ENCODE measurements around the gene ATL1.

ATL1 gene

DNA sequence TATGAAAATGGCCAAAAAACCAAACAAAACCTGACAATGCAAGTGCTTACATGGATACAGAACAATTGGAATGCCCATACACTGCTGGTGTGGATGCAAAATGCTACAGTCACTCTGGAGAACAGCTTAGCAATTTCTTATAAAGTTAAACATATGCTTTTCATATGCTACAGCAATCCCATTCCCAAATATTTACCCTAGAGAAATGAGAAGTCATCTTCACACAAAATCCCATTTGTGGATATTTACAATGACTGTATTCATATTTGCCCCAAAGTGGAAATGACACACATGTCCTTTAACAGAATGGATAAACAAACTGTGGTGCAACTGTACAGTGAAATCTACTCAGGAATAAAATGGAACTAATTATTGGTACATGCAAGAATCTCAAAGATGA is 87.8 kb downstream of the ATL1 start:
- ChIA-PET POLR2A (interaction anchor here (1.3 kb wide), 1 partner anchor 21 kb away, joined by 3 read pairs; no protein-coding TSS in a partner anchor), CTCF (no interaction called here)
- no peak for TF ChIP-seq TARDBP (IDR thresholded peaks at IDR 0.05)
- TF ChIP-seq L3MBTL2 (conservative IDR thresholded peaks at IDR 0.05), result no peak
- no peak for TF ChIP-seq SUZ12 (IDR thresholded peaks at IDR 0.05)
- no peak for TF ChIP-seq ARNT (IDR thresholded peaks at IDR 0.05)
- no peak for TF ChIP-seq FOXA1 (IDR thresholded peaks at IDR 0.05)
- no peak for TF ChIP-seq SP1 (IDR thresholded peaks at IDR 0.05)
- TF ChIP-seq NFRKB (IDR thresholded peaks at IDR 0.05), result no peak
- TF ChIP-seq CTBP1 (IDR thresholded peaks at IDR 0.05; ENCODE audit: borderline replicate concordance), result no peak
- TF ChIP-seq BHLHE40 (IDR thresholded peaks at IDR 0.05; ENCODE audit: borderline replicate concordance), result no peak
- TF ChIP-seq FOXM1 (IDR thresholded peaks at IDR 0.05; ENCODE audit: borderline replicate concordance), result no peak
- TF ChIP-seq, protein P1, sequence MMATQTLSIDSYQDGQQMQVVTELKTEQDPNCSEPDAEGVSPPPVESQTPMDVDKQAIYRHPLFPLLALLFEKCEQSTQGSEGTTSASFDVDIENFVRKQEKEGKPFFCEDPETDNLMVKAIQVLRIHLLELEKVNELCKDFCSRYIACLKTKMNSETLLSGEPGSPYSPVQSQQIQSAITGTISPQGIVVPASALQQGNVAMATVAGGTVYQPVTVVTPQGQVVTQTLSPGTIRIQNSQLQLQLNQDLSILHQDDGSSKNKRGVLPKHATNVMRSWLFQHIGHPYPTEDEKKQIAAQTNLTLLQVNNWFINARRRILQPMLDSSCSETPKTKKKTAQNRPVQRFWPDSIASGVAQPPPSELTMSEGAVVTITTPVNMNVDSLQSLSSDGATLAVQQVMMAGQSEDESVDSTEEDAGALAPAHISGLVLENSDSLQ (IDR thresholded peaks at IDR 0.05), result no peak
- no peak for TF ChIP-seq HDGF (IDR thresholded peaks at IDR 0.05; ENCODE audit: borderline replicate concordance)
- no peak for DNase-seq (ENCODE audit: extremely low spot score)

DNA sequence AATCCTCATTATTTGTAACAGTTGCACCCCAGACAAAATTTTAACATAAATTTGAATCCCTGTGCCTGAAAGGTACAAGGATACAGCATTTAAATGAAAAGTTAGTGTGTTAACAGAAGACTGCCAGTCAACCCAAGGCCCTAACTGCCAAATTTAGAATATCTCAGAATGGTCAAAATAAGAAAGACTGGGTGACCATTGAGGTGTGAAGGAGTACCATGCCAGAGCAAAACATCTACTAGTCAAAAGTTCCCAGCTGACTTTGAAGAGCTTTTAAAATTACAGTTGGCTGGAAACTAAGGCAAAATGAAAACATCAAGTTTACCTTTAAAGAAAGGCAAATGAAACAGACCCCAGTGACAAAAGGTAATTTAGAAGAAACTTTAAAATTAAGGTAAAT is 89.7 kb downstream of the ATL1 start:
- DNase-seq (ENCODE audit: extremely low spot score), result no peak
- TF ChIP-seq FOXM1 (IDR thresholded peaks at IDR 0.05; ENCODE audit: borderline replicate concordance), result no peak
- no peak for TF ChIP-seq CTBP1 (IDR thresholded peaks at IDR 0.05; ENCODE audit: borderline replicate concordance)
- TF ChIP-seq ELF4 (IDR thresholded peaks at IDR 0.05), result no peak
- TF ChIP-seq, protein P1 (IDR thresholded peaks at IDR 0.05), result no peak
- TF ChIP-seq SUZ12 (IDR thresholded peaks at IDR 0.05), result no peak
- no peak for TF ChIP-seq L3MBTL2 (conservative IDR thresholded peaks at IDR 0.05)
- TF ChIP-seq LEF1 (IDR thresholded peaks at IDR 0.05; ENCODE audit: borderline replicate concordance), result no peak
- no peak for TF ChIP-seq TARDBP (IDR thresholded peaks at IDR 0.05)
- TF ChIP-seq FOXA1 (IDR thresholded peaks at IDR 0.05), result no peak
- no peak for TF ChIP-seq HDGF (IDR thresholded peaks at IDR 0.05; ENCODE audit: borderline replicate concordance)
- TF ChIP-seq SP1 (IDR thresholded peaks at IDR 0.05), result no peak
- no peak for TF ChIP-seq BHLHE40 (IDR thresholded peaks at IDR 0.05; ENCODE audit: borderline replicate concordance)
- TF ChIP-seq ZNF384 (IDR thresholded peaks at IDR 0.05), result no peak
- no peak for TF ChIP-seq NFRKB (IDR thresholded peaks at IDR 0.05)
- no peak for TF ChIP-seq FOXK2 (IDR thresholded peaks at IDR 0.05)
- TF ChIP-seq ARNT (IDR thresholded peaks at IDR 0.05), result no peak
- POLR2A ChIA-PET, result interaction anchor here (1.3 kb wide), 1 partner anchor 19 kb away, joined by 4 read pairs; the partner anchor contains the start of gene SAV1
- CTCF ChIA-PET, result no interaction called here

DNA sequence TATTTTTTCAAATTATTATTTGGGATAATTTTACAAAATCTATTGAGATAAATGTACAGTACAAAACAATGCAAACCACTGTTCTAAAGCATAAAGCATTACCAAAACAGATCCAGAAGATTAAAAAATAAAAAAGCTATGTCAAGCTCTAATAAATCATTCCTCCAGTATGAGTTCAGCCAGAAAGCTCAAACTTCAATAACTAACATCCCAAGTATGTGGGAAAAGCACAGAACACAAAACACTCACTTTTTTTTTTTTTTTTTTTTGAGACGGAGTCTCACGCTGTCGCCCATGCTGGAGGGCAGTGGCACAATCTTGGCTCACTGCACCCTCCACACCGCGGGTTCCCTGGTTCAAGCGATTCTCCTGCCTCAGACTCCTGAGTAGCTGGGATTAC is 96.8 kb downstream of the ATL1 start:
- CTCF ChIA-PET, result interaction anchor here (0.6 to 1.5 kb wide), 3 partner anchors 30 to 430 kb away, joined by 3 to 4 read pairs (median 3); no protein-coding TSS in a partner anchor
- no peak for DNase-seq (ENCODE audit: extremely low spot score)
- POLR2A ChIA-PET, result interaction anchor here (4.7 kb wide), 1 partner anchor 12 kb away, joined by 26 read pairs; the partner anchor contains the start of gene SAV1
- no peak for TF ChIP-seq ARNT (IDR thresholded peaks at IDR 0.05)
- TF ChIP-seq CTBP1 (IDR thresholded peaks at IDR 0.05; ENCODE audit: borderline replicate concordance), result no peak
- TF ChIP-seq, protein P1 (IDR thresholded peaks at IDR 0.05), result no peak
- no peak for TF ChIP-seq TARDBP (IDR thresholded peaks at IDR 0.05)
- TF ChIP-seq FOXK2 (IDR thresholded peaks at IDR 0.05), result no peak
- TF ChIP-seq LEF1 (IDR thresholded peaks at IDR 0.05; ENCODE audit: borderline replicate concordance), result no peak

DNA sequence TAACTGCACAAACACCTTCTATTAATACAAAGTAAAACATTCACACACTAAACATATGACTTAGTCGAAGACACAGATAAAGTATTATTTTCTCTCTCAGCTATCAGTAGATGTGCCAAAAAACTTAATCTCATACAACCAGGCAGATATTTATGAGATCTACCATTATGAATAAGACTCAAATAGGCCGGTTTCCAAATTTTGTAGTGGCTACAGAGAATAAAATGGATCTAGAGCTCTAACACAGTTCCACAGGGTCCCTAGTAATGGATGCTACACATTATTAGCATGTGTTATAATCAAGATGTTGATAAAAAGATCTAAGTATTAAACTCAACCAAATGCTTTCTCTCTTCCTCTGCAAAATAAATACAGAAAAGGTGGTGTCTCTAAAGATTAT is 97.8 kb downstream of the ATL1 start:
- ChIA-PET POLR2A (interaction anchor here (1.4 to 4.7 kb wide), 2 partner anchors 9 to 11 kb away, joined by 4 to 26 read pairs; partner anchors contain the start of gene SAV1), CTCF (interaction anchor here (1.5 kb wide), 1 partner anchor 203 kb away, joined by 3 read pairs; no protein-coding TSS in a partner anchor)

DNA sequence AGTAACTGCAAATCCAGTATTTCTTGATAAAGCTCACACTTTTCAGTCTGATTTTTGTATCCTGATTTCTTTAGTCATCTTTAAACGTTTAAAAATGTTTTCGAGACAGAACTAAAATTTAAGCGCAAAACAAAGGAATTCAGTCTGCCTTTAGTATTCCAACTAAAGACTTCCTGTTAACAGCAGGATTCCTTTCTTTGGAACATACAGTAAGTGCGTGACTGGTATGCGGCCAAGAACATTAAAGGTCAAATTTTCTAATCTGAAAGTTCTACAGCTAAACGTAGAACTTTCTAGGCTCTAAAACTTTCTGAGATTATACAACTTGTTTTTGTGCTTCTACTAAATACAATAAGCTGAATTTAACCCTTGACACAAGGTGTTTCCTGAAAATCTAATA is 98.3 kb downstream of the ATL1 start:
- DNase-seq (ENCODE audit: extremely low spot score), result no peak
- POLR2A ChIA-PET, result interaction anchor here (1.4 to 4.7 kb wide), 2 partner anchors 8 to 10 kb away, joined by 4 to 26 read pairs; partner anchors contain the start of gene SAV1
- TF ChIP-seq BHLHE40 (IDR thresholded peaks at IDR 0.05; ENCODE audit: borderline replicate concordance), result no peak
- TF ChIP-seq, protein P1 (IDR thresholded peaks at IDR 0.05), result no peak
- TF ChIP-seq SUZ12 (IDR thresholded peaks at IDR 0.05), result no peak
- no peak for TF ChIP-seq ARNT (IDR thresholded peaks at IDR 0.05)
- no peak for TF ChIP-seq FOXM1 (IDR thresholded peaks at IDR 0.05; ENCODE audit: borderline replicate concordance)
- no peak for TF ChIP-seq CTBP1 (IDR thresholded peaks at IDR 0.05; ENCODE audit: borderline replicate concordance)
- TF ChIP-seq HDGF (IDR thresholded peaks at IDR 0.05; ENCODE audit: borderline replicate concordance), result no peak
- TF ChIP-seq ELF4 (IDR thresholded peaks at IDR 0.05), result no peak
- no peak for TF ChIP-seq L3MBTL2 (conservative IDR thresholded peaks at IDR 0.05)
- TF ChIP-seq LEF1 (IDR thresholded peaks at IDR 0.05; ENCODE audit: borderline replicate concordance), result no peak
- TF ChIP-seq SP1 (IDR thresholded peaks at IDR 0.05), result no peak
- TF ChIP-seq ZNF384 (IDR thresholded peaks at IDR 0.05), result no peak
- TF ChIP-seq NFRKB (IDR thresholded peaks at IDR 0.05), result no peak
- TF ChIP-seq FOXA1 (IDR thresholded peaks at IDR 0.05), result no peak
- no peak for TF ChIP-seq FOXK2 (IDR thresholded peaks at IDR 0.05)
- no peak for TF ChIP-seq TARDBP (IDR thresholded peaks at IDR 0.05)
- CTCF ChIA-PET, result no interaction called here

More for the DNA sequence above, 97.8 kb downstream of the ATL1 start:
- no peak for DNase-seq (ENCODE audit: extremely low spot score)
- TF ChIP-seq SUZ12 (IDR thresholded peaks at IDR 0.05), result no peak
- no peak for TF ChIP-seq FOXA1 (IDR thresholded peaks at IDR 0.05)
- TF ChIP-seq TARDBP (IDR thresholded peaks at IDR 0.05), result no peak
- no peak for TF ChIP-seq ARNT (IDR thresholded peaks at IDR 0.05)
- TF ChIP-seq, protein P1 (IDR thresholded peaks at IDR 0.05), result no peak
- no peak for TF ChIP-seq NFRKB (IDR thresholded peaks at IDR 0.05)
- TF ChIP-seq L3MBTL2 (conservative IDR thresholded peaks at IDR 0.05), result no peak
- no peak for TF ChIP-seq FOXK2 (IDR thresholded peaks at IDR 0.05)
- TF ChIP-seq SP1 (IDR thresholded peaks at IDR 0.05), result no peak
- no peak for TF ChIP-seq LEF1 (IDR thresholded peaks at IDR 0.05; ENCODE audit: borderline replicate concordance)
- TF ChIP-seq BHLHE40 (IDR thresholded peaks at IDR 0.05; ENCODE audit: borderline replicate concordance), result no peak
- no peak for TF ChIP-seq CTBP1 (IDR thresholded peaks at IDR 0.05; ENCODE audit: borderline replicate concordance)
- no peak for TF ChIP-seq ELF4 (IDR thresholded peaks at IDR 0.05)
- no peak for TF ChIP-seq ZNF384 (IDR thresholded peaks at IDR 0.05)
- no peak for TF ChIP-seq HDGF (IDR thresholded peaks at IDR 0.05; ENCODE audit: borderline replicate concordance)

Measured in HEK293T (cell line).